ENCODE results near the gene FGF16.

DNA sequence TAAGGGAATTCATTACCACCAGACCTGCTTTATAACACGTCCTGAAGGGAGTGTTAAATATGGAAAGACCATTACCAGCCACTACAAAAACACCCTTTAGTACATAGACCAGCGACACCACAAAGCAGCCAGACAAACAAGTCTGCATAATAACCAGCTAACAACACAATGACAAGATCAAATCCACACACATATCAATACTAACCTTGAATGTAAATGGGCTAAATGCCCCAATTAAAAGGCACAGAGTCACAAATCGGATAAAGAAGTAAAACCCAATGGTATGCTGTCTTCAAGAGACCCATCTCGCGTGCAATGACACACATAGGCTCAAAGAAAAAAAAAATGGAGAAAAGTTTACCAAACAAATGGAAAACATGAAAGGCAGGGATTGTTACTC is 36.9 kb downstream of the FGF16 start:
- TF ChIP-seq POLR2A (IDR thresholded peaks at IDR 0.05) (no peak), POLR2AphosphoS5 (IDR thresholded peaks at IDR 0.05; ENCODE audit: insufficient read depth in 1 of 2, low read depth in 1 of 2) (no peak)
- TF ChIP-seq, protein P1, sequence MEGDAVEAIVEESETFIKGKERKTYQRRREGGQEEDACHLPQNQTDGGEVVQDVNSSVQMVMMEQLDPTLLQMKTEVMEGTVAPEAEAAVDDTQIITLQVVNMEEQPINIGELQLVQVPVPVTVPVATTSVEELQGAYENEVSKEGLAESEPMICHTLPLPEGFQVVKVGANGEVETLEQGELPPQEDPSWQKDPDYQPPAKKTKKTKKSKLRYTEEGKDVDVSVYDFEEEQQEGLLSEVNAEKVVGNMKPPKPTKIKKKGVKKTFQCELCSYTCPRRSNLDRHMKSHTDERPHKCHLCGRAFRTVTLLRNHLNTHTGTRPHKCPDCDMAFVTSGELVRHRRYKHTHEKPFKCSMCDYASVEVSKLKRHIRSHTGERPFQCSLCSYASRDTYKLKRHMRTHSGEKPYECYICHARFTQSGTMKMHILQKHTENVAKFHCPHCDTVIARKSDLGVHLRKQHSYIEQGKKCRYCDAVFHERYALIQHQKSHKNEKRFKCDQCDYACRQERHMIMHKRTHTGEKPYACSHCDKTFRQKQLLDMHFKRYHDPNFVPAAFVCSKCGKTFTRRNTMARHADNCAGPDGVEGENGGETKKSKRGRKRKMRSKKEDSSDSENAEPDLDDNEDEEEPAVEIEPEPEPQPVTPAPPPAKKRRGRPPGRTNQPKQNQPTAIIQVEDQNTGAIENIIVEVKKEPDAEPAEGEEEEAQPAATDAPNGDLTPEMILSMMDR (IDR thresholded peaks at IDR 0.05) = no peak

All from vagina (tissue), 2 donors.